GM19324 (cell line): ENCODE results near the gene TBR1.

Experiments
- ATAC-seq: cut with Tn5 transposase; IDR thresholded peaks from one replicate; pipeline ENCODE4 v1.9.1; 2021; ENCODE audit warnings: mild to moderate bottlenecking, moderate library complexity; ENCODE audit not compliant: unreplicated experiment, low FRiP score

The TBR1 gene

DNA sequence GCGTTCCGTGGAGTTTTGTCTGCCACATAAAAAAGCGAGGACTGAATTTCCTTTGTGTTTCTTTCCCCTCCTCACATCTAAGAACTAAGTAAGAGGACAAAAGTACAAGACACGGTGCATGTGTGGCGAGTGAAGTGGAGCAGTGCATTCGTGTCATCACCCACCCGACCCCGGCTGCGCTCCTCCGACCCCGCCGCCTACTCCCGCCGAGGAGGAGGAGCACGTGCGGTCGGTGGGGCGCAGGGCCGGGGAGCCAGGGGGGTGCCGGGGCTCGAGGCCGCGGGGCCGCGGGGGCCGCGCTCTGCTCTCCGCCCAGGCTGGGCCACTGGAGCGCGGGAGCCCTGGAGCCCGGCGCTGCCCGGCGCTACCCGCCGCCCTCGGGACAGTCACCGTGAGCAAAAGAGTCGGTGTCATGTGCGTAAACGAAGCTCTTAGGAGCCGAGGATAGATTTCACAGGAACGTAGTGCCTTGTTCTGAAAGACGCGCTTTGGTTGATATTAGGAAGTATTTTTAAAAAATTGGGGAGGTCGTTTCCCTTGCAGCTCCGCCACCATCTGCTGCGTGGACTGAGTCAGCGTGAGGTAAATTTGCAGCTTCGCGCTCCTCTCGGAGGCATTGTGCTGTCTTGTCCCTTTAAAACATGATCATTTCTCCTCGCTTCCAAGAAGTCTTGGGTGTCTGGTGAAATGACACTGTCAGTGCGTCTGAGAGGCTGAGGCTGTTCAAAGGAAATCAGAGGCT, 11.0 kb downstream of the TBR1 start:
- no peak for ATAC-seq

DNA sequence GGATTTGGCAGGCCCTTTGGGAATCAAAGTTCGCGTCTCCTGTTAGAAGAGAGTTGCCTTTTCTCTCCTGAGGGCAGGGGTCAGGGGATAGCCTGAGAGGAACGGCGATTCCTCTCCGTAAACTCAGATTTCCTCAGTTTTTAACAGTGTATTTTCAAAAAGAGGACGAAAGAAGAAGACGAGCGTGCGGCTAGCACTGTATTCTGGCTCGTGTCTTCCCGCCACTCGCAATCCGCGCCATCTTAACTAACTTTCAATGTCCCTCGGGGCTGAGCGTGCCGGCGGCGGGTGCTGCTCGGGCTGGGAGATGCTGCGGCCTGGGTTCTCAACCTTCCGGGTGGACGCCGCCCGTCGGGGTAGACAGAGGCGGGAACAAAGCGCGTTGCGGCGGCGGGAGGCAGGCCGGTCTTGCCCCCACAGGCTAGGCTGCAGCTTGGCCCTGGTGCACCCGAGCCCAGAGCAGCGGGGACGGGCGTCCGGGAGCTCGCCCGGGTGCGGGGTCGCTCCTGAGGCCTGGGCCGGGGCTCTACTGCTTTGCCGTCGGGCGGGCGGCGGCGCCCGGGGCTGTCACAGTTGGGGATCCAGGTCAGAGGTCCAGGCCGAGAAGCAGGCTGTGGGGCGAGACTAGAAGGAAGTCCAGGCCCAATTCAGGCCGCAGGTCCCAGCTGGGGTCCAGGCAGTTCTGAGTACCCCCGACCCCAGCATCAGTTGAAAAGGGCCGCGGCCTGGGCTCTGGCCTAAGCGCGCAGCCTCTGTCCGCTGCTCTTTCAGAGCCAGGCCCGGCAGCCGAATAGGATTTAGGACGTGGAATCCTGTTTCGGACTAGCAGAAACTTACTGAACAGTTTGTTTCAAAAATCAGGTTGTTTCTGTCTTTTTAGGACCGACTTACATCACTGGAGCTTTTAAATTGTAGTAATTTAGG, 11.8 kb downstream of the TBR1 start:
- no peak for ATAC-seq

DNA sequence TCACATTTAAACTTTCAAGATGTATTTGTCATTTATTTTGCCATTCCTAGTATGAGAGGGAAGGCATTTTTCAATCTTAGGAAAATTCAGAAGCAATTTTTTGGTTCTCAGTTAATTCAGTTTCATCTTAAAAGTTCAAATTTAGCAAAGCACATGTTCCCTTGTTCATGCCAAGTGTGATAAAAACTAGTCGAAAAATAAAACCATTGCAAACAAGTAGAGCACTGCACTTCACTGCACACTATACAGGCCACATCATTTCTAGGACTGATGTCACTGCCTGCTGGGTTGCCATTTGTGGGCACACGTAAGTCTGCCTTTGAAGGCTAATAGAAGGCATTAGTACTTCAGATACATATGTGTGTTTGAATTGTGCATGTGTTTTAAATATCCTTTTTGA, 14.3 kb downstream of the TBR1 start:
- ATAC-seq = no peak

DNA sequence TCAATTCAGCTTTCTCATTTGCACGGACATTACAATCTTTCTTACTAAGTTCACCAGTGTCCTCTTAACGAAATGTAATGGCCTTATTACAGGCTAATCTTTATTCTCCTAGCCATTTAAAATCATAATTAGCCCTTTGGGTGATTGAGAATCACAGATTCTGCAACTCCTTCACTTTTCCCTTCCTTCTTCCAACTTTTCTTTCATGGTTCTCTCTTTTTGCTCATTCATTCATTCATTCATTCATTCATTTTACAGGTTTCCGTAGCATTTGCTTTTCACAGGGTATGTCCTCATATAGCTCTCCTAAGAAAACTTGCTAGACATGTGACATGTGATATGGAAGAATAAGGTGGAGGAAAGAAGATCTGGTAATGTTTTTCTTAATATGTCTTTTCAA, 16.0 kb downstream of the TBR1 start:
- ATAC-seq = no peak

DNA sequence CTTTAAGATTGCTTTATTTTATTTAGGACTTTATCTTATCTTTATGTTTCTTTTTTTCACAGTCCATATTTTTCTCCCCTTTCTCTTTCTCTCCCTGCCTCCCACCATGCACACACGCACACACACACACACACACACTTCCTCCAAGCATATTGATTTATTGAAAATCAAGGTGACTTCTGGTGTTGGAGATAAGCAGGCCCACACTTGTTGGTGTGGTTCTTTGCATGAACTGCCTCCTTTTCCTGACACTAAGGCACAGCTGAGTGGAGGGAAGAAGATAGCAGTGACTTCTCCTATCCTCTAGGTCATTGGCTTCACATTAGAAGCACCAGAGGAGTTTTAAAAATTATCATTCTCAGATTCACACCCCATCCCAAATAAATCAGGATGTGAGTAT, 18.0 kb downstream of the TBR1 start:
- no peak for ATAC-seq

DNA sequence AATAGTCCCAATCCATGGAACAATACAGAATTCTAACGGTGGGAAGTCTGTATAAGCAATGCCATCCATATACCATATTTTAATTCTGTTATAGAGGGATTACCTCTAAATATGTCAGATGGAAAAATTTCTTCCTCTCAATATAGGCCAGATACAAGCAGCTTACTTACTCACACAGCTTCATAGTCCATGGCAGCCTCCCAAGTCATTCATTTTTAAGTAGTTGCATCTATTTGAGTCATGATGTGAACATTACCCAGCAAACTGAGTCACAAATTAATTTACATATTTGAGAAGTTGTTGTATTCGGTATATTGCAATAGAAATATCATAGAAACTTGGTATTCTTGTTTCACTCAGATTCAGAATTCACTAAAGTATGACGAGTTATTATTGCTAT, 20.3 kb downstream of the TBR1 start:
- ATAC-seq = no peak

DNA sequence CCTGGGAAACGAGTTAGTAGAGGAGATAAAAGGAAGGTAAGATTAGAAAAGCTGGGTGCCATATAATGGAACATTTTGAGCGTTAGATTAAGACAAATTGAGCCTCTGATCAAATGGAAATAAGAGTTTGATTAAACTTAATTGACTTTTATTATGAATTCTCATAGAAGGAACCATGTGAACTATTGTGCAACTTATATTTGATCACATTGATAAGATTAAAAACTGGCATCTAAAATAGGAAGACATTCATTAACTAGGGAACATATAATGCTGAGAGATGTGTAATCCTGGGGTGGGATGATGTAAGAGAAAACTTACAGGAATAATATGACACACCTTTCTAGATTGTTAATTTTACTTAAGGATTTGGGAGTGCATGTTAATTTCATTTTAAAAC, 22.5 kb downstream of the TBR1 start:
- no peak for ATAC-seq

DNA sequence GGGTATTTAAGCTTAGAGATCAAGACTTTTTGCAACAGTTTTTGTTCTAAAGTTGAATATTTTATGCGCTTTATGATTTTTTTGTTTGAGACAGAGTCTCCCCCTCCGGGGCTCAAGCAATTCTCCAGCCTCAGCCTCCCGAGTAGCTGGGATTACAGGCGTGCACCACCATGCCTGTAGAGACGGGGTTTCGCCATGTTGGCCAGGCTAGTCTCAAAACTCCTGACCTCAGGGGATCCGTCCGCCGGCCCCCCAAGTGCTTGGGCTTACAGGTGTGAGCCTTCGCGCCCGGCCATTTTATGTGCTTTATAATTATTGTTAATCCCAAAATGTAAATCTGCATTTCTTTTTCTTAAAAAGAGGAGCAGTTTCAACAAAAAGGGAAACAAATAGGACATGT, 29.0 kb downstream of the TBR1 start:
- no peak for ATAC-seq

DNA sequence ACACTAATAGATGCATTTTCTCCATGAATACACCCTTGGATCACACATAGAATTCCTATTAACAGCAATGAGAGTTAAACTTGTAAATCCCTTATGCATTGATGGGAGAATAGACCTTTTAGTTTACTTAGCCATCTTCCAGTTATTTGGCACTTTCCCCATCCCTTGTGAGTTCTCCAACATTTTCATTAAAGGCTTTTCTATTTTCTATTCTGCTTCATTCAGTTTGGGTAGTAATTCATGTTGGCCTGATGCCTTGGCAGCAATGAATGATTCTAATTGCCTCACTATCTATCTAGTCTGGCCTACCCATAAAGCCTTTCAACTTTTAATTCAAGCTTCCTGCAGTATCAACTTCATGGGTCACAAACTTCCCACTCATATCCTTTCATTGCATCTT, 32.3 kb downstream of the TBR1 start:
- ATAC-seq = no peak

DNA sequence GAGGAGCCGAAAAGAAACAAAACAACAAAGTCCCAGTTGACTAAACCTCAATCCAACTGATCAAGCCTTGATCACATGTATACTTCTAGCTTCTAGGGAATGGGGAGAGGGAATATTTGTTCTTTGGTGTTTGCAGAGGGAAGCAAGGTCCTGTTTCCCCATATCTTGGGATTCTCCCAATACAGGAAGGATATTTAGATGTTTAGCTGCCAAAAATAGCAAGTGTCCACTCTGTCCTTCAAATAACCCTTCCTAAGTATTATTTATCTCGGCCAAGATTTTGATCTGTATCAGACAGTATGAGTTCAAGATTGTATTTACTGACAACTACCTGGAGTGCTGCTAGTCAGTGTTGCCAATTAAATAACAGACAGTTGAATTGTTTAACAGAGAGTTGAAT, 55.5 kb downstream of the TBR1 start:
- ATAC-seq = no peak

DNA sequence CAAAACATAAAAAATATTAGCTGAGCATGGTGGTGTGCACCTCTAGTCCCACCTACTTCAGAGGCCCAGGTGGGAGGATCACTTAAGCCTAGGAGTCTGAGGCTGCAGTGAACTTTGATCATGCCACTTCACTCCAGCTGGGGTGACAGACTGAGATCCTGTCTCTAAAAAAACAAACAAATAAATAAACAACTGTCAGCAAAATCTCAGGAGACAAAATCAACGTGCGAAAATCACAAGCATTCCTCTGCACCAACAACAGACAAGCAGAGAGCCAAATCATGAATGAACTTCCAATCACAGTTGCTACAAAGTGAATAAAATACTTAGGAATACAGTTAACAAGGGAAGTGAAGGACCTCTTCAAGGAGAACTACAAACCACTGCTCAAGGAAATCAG, 58.8 kb downstream of the TBR1 start:
- no peak for ATAC-seq
